Measurements from ENCODE around the gene CCDC107. TPM values are rescaled to one million over a fixed set of nuclear protein-coding genes. Genes with fewer than 3 reads are reported as not detected.
"Not testable (repeated sequence)": the region's sequence is repeated elsewhere in the genome, so short reads cannot be mapped to it uniquely, and the experiment has no call there.

CCDC107 gene
- total RNA-seq: 10 to 100 TPM; 34.8 to 36.8 TPM

GRCh38 chr9:35658137-35658967 lies at the start of gene CCDC107:
TSS of gene CCDC107 (plus strand) at chr9:35658292. CDS start at chr9:35658380, 88 bp downstream.
- peak; percentile 73 for ATAC-seq
- CTCF ChIA-PET: interaction anchor here (0.7 to 12.4 kb wide), 34 partner anchors 11 to 563 kb away, joined by 3 to 214 read pairs (median 5); partner anchors contain the start of genes CA9, CD72, CREB3 and RGP1

GRCh38 chr9:35609001-35609819 lies 48.9 kb upstream of the CCDC107 start:
- H3K4me1 Mint-ChIP-seq (ENCODE audit: low read depth): peaks cover 27% of the 10 kb centered on the region
- H3K4me3 Mint-ChIP-seq: no peak overlapping the region
- no peaks in the 10 kb centered on the region for H3K9me3 Mint-ChIP-seq (ENCODE audit: insufficient read depth)
- peaks cover 37% of the 10 kb centered on the region for H3K36me3 Mint-ChIP-seq (ENCODE audit: low read depth)
- H3K27me3 Mint-ChIP-seq (ENCODE audit: low read depth): no peaks in the 10 kb centered on the region
- no peak overlapping the region for H3K27ac Mint-ChIP-seq
- DNase-seq (no peak), ATAC-seq (no peak)
- ChIA-PET POLR2A (interaction anchor here (1.1 kb wide), 1 partner anchor 38 kb away, joined by 3 read pairs; no protein-coding TSS in a partner anchor), CTCF (interaction anchor here (1.8 to 7.4 kb wide), 3 partner anchors 10 to 52 kb away, joined by 6 to 125 read pairs (median 8); partner anchors contain the start of genes ARHGEF39, CCDC107 and RMRP)

More at GRCh38 chr9:35658137-35658967, at the start of gene CCDC107:
- H3K27ac Mint-ChIP-seq: peak within 1 kb of the TSS; percentile 97
- DNase-seq: peak; percentile 84
- POLR2A ChIA-PET: interaction anchor here (0.6 to 3.8 kb wide), 15 partner anchors 7 to 555 kb away, joined by 3 to 59 read pairs (median 5); partner anchors contain the start of genes ARHGEF39, CA9, CREB3 and GBA2
- peaks cover 3% of the 10 kb centered on the region for H3K27me3 Mint-ChIP-seq (ENCODE audit: low read depth)
- H3K36me3 Mint-ChIP-seq (ENCODE audit: low read depth): peaks cover 44% of the 10 kb centered on the region
- H3K4me1 Mint-ChIP-seq (ENCODE audit: low read depth): peaks cover 69% of the 10 kb centered on the region
- no peaks in the 10 kb centered on the region for H3K9me3 Mint-ChIP-seq (ENCODE audit: insufficient read depth)
- H3K4me3 Mint-ChIP-seq: peak within 1 kb of the TSS; percentile 92

GRCh38 chr9:35609820-35610163 lies 48.3 kb upstream of the CCDC107 start:
- no peak overlapping the region for H3K4me3 Mint-ChIP-seq
- DNase-seq (no peak), ATAC-seq (no peak)
- H3K36me3 Mint-ChIP-seq (ENCODE audit: low read depth): peaks cover 38% of the 10 kb centered on the region
- no peak overlapping the region for H3K27ac Mint-ChIP-seq
- ChIA-PET CTCF (interaction anchor here (2.3 to 11.8 kb wide), 5 partner anchors 11 to 122 kb away, joined by 18 to 272 read pairs (median 37); partner anchors contain the start of genes ARHGEF39, CCDC107, CREB3 and RMRP), POLR2A (interaction anchor here (0.6 kb wide), 1 partner anchor 128 kb away, joined by 3 read pairs; no protein-coding TSS in a partner anchor)
- no peaks in the 10 kb centered on the region for H3K9me3 Mint-ChIP-seq (ENCODE audit: insufficient read depth)
- no peaks in the 10 kb centered on the region for H3K27me3 Mint-ChIP-seq (ENCODE audit: low read depth)
- H3K4me1 Mint-ChIP-seq (ENCODE audit: low read depth): peaks cover 23% of the 10 kb centered on the region

GRCh38 chr9:35611230-35611797 lies 46.8 kb upstream of the CCDC107 start:
- H3K36me3 Mint-ChIP-seq (ENCODE audit: low read depth): peaks cover 39% of the 10 kb centered on the region
- ATAC-seq: peak; percentile 87
- no peaks in the 10 kb centered on the region for H3K9me3 Mint-ChIP-seq (ENCODE audit: insufficient read depth)
- H3K4me3 Mint-ChIP-seq: no peak overlapping the region
- DNase-seq: peak; percentile 73
- H3K27me3 Mint-ChIP-seq (ENCODE audit: low read depth): no peaks in the 10 kb centered on the region
- CTCF ChIA-PET: interaction anchor here (0.6 to 11.8 kb wide), 29 partner anchors 8 to 509 kb away, joined by 3 to 272 read pairs (median 6); partner anchors contain the start of genes ARHGEF39, CCDC107, CREB3 and GBA2
- H3K4me1 Mint-ChIP-seq (ENCODE audit: low read depth): peaks cover 30% of the 10 kb centered on the region
- H3K27ac Mint-ChIP-seq: no peak overlapping the region
- POLR2A ChIA-PET: interaction anchor here (0.6 to 1.7 kb wide), 3 partner anchors 28 to 188 kb away, joined by 3 to 9 read pairs (median 3); no protein-coding TSS in a partner anchor

GRCh38 chr9:35612066-35612465 lies 46.0 kb upstream of the CCDC107 start:
- CTCF ChIA-PET: interaction anchor here (0.6 to 11.8 kb wide), 21 partner anchors 8 to 144 kb away, joined by 3 to 272 read pairs (median 9); partner anchors contain the start of genes ARHGEF39, CCDC107, CREB3 and GBA2
- H3K27ac Mint-ChIP-seq; H3K27me3 Mint-ChIP-seq (ENCODE audit: low read depth); DNase-seq; ATAC-seq; H3K4me3 Mint-ChIP-seq; H3K9me3 Mint-ChIP-seq (ENCODE audit: insufficient read depth): not testable (repeated sequence)
- H3K36me3 Mint-ChIP-seq (ENCODE audit: low read depth): peaks cover 36% of the 10 kb centered on the region
- H3K4me1 Mint-ChIP-seq (ENCODE audit: low read depth): peaks cover 31% of the 10 kb centered on the region
- POLR2A ChIA-PET: interaction anchor here (0.7 to 1.7 kb wide), 3 partner anchors 27 to 137 kb away, joined by 3 to 9 read pairs (median 3); partner anchors contain the start of genes GBA2 and RGP1

GRCh38 chr9:35612843-35613242 lies 45.2 kb upstream of the CCDC107 start:
- H3K4me3 Mint-ChIP-seq: no peak overlapping the region

GRCh38 chr9:35615981-35616680 lies 42.0 kb upstream of the CCDC107 start:
- peak overlapping the region; percentile 92 for H3K27ac Mint-ChIP-seq
- peak overlapping the region; percentile 79 for H3K4me3 Mint-ChIP-seq
- H3K27me3 Mint-ChIP-seq (ENCODE audit: low read depth): no peaks in the 10 kb centered on the region
- no peak for DNase-seq
- ATAC-seq: no peak
- CTCF ChIA-PET: interaction anchor here (0.7 to 11.8 kb wide), 17 partner anchors 8 to 287 kb away, joined by 3 to 272 read pairs (median 6); partner anchors contain the start of genes ARHGEF39, CCDC107, CREB3 and GBA2
- H3K36me3 Mint-ChIP-seq (ENCODE audit: low read depth): peaks cover 15% of the 10 kb centered on the region
- H3K4me1 Mint-ChIP-seq (ENCODE audit: low read depth): peaks cover 61% of the 10 kb centered on the region
- POLR2A ChIA-PET: interaction anchor here (0.9 to 8.8 kb wide), 7 partner anchors 11 to 513 kb away, joined by 3 to 122 read pairs (median 4); partner anchors contain the start of genes CCDC107, CREB3, RMRP and SIT1
- no peaks in the 10 kb centered on the region for H3K9me3 Mint-ChIP-seq (ENCODE audit: insufficient read depth)

More at GRCh38 chr9:35612843-35613242, 45.2 kb upstream of the CCDC107 start:
- no peak overlapping the region for H3K27ac Mint-ChIP-seq
- peaks cover 31% of the 10 kb centered on the region for H3K36me3 Mint-ChIP-seq (ENCODE audit: low read depth)
- POLR2A ChIA-PET: interaction anchor here (1.4 to 8.8 kb wide), 2 partner anchors 35 to 137 kb away, joined by 3 to 122 read pairs; partner anchors contain the start of genes GBA2, RGP1 and SIT1
- CTCF ChIA-PET: interaction anchor here (0.6 to 11.8 kb wide), 9 partner anchors 9 to 912 kb away, joined by 3 to 272 read pairs (median 12); partner anchors contain the start of genes ARHGEF39, CCDC107, CREB3 and RMRP
- peaks cover 32% of the 10 kb centered on the region for H3K4me1 Mint-ChIP-seq (ENCODE audit: low read depth)
- no peaks in the 10 kb centered on the region for H3K9me3 Mint-ChIP-seq (ENCODE audit: insufficient read depth)
- no peak for ATAC-seq
- H3K27me3 Mint-ChIP-seq (ENCODE audit: low read depth): no peaks in the 10 kb centered on the region
- no peak for DNase-seq

GRCh38 chr9:35616681-35617459 lies 41.2 kb upstream of the CCDC107 start:
- peak; percentile 65 for ATAC-seq
- H3K4me3 Mint-ChIP-seq: peak overlapping the region; percentile 79
- peak; percentile 78 for DNase-seq
- peaks cover 9% of the 10 kb centered on the region for H3K36me3 Mint-ChIP-seq (ENCODE audit: low read depth)
- CTCF ChIA-PET: interaction anchor here (0.7 to 11.8 kb wide), 18 partner anchors 8 to 286 kb away, joined by 3 to 272 read pairs (median 6); partner anchors contain the start of genes ARHGEF39, CCDC107, CREB3 and GBA2
- peaks cover 62% of the 10 kb centered on the region for H3K4me1 Mint-ChIP-seq (ENCODE audit: low read depth)
- POLR2A ChIA-PET: interaction anchor here (1.2 to 8.8 kb wide), 6 partner anchors 21 to 514 kb away, joined by 4 to 122 read pairs (median 5); partner anchors contain the start of genes CCDC107, RMRP, SIT1 and STOML2
- H3K9me3 Mint-ChIP-seq (ENCODE audit: insufficient read depth): no peaks in the 10 kb centered on the region
- no peaks in the 10 kb centered on the region for H3K27me3 Mint-ChIP-seq (ENCODE audit: low read depth)
- H3K27ac Mint-ChIP-seq: peak overlapping the region; percentile 92

- peak overlapping the region; percentile 92 for H3K27ac Mint-ChIP-seq
- H3K4me1 Mint-ChIP-seq (ENCODE audit: low read depth): peaks cover 66% of the 10 kb centered on the region
- POLR2A ChIA-PET: interaction anchor here (1.3 to 8.8 kb wide), 5 partner anchors 21 to 41 kb away, joined by 4 to 122 read pairs (median 5); partner anchors contain the start of genes CCDC107, RMRP and SIT1
- no peaks in the 10 kb centered on the region for H3K9me3 Mint-ChIP-seq (ENCODE audit: insufficient read depth)
- ATAC-seq (no peak), DNase-seq (no peak)
- peaks cover 5% of the 10 kb centered on the region for H3K36me3 Mint-ChIP-seq (ENCODE audit: low read depth)
- H3K27me3 Mint-ChIP-seq (ENCODE audit: low read depth): no peaks in the 10 kb centered on the region
- peak overlapping the region; percentile 79 for H3K4me3 Mint-ChIP-seq
- CTCF ChIA-PET: interaction anchor here (0.7 to 11.8 kb wide), 18 partner anchors 8 to 285 kb away, joined by 3 to 272 read pairs (median 6); partner anchors contain the start of genes ARHGEF39, CCDC107, CREB3 and GBA2
These were observed 40.5 kb upstream of the CCDC107 start for GRCh38 chr9:35617548-35617947.

All from activated CD8-positive, alpha-beta T cell treated with anti-CD3 and anti-CD28 coated beads, Interleukin-2, amount 10 ng/mL, durations not matched to agents 7 days and 5 days (primary cell).